PC-9 (cell line): ENCODE data around the gene MANBA.

Experiments used
- EZH2 ChIP-seq: fragments of 200-600 bp; sonication (generic); IDR thresholded peaks from 2 replicates; pipeline ENCODE4 v1.8.0; 2017; ENCODE audit warnings: antibody characterized with exemption, low read depth
- TF ChIP-seq, protein P1 (sequence below): fragments of 200-600 bp; sonication (generic); conservative IDR thresholded peaks from 2 replicates; pipeline ENCODE4 v1.6.1; 2017; ENCODE audit warnings: mixed run types, antibody characterized with exemption, mild to moderate bottlenecking, moderate library complexity

- TF ChIP-seq, protein P1, sequence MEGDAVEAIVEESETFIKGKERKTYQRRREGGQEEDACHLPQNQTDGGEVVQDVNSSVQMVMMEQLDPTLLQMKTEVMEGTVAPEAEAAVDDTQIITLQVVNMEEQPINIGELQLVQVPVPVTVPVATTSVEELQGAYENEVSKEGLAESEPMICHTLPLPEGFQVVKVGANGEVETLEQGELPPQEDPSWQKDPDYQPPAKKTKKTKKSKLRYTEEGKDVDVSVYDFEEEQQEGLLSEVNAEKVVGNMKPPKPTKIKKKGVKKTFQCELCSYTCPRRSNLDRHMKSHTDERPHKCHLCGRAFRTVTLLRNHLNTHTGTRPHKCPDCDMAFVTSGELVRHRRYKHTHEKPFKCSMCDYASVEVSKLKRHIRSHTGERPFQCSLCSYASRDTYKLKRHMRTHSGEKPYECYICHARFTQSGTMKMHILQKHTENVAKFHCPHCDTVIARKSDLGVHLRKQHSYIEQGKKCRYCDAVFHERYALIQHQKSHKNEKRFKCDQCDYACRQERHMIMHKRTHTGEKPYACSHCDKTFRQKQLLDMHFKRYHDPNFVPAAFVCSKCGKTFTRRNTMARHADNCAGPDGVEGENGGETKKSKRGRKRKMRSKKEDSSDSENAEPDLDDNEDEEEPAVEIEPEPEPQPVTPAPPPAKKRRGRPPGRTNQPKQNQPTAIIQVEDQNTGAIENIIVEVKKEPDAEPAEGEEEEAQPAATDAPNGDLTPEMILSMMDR: no peak
- TF ChIP-seq EZH2: no peak
These were observed 160.9 kb downstream of the MANBA start for GRCh38 chr4:102599886-102600285.
